HEK293T (cell line): ENCODE results near the gene DAPK1.

Source experiments
- ARNT ChIP-seq: fragments of 450-650 bp; IDR thresholded peaks from 2 replicates; pipeline ENCODE4 v1.6.1; 2017; ENCODE audit warnings: mild to moderate bottlenecking
- ELF4 ChIP-seq: fragments of 450-650 bp; IDR thresholded peaks from 2 replicates; pipeline ENCODE4 v1.6.1; 2017; ENCODE audit warnings: antibody characterized with exemption
- PKNOX1 ChIP-seq: fragments of 450-650 bp; IDR thresholded peaks from 2 replicates; pipeline ENCODE4 v1.6.1; 2016
- SP1 ChIP-seq: fragments of 450-650 bp; IDR thresholded peaks from 2 replicates; pipeline ENCODE4 v1.6.1; 2017
- SUZ12 ChIP-seq: fragments of 450-650 bp; IDR thresholded peaks from 2 replicates; pipeline ENCODE4 v1.6.1; 2016; ENCODE audit warnings: mild to moderate bottlenecking

DNA sequence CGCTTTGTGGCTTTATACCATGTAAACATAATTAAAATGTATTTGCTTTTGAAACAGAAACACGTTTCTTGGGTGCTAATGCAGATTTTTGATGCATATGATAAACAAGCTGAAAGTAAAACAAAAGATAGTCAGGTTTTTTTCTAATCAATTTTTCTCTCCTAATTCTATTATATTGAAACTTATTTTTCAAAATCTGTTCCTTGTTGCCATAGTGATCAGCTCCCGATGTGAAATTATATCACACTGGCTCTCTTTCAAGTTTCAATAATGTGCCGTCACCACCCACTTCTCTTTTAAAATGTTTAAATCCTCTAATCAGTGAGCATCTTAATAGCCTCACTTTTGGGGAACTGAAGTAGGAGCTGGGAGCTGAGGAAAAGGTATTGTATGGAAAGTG is 36.4 kb upstream of the DAPK1 start:
- TF ChIP-seq SUZ12: no peak
- no peak for TF ChIP-seq ELF4
- no peak for TF ChIP-seq SP1
- no peak for TF ChIP-seq ARNT
- TF ChIP-seq PKNOX1: no peak
